HEK293 (cell line): ENCODE measurements around the gene DAPK2.

Experiments used
- BCL6B ChIP-seq: fragments of 450-650 bp; formaldehyde crosslinking; IDR thresholded peaks from 2 replicates; pipeline ENCODE4 v1.5.1; 2017; ENCODE audit warnings: missing biosample characterization, missing genetic modification characterization
- GLIS2 ChIP-seq: fragments of 450-650 bp; formaldehyde crosslinking; IDR thresholded peaks from 2 replicates; pipeline ENCODE4 v1.5.1; 2016; ENCODE audit warnings: missing biosample characterization, missing genetic modification characterization
- IKZF3 ChIP-seq: fragments of 450-650 bp; IDR thresholded peaks from 2 replicates; pipeline ENCODE4 v1.5.0; 2018; ENCODE audit warnings: missing biosample characterization, mild to moderate bottlenecking, missing genetic modification characterization, moderate library complexity
- INSM2 ChIP-seq: fragments of 450-650 bp; formaldehyde crosslinking; IDR thresholded peaks from 2 replicates; pipeline ENCODE4 v1.5.1; 2016; ENCODE audit warnings: missing biosample characterization, missing genetic modification characterization
- KLF10 ChIP-seq: fragments of 450-650 bp; IDR thresholded peaks from 2 replicates; pipeline ENCODE4 v1.5.1; 2018; ENCODE audit warnings: missing biosample characterization, mild to moderate bottlenecking, missing genetic modification characterization
- MYNN ChIP-seq: fragments of 450-650 bp; formaldehyde crosslinking; IDR thresholded peaks from 2 replicates; pipeline ENCODE4 v1.5.1; 2016; ENCODE audit warnings: missing biosample characterization, missing genetic modification characterization, borderline replicate concordance
- PBX3 ChIP-seq: sonication (generic); formaldehyde crosslinking; IDR thresholded peaks from 2 replicates; pipeline ENCODE4 v1.8.1; 2022; ENCODE audit warnings: mild to moderate bottlenecking, moderate library complexity, missing genetic modification reagents
- PRDM4 ChIP-seq: fragments of 450-650 bp; formaldehyde crosslinking; IDR thresholded peaks from 2 replicates; pipeline ENCODE4 v1.5.1; 2017; ENCODE audit warnings: missing biosample characterization, missing genetic modification characterization
- PRDM6 ChIP-seq: fragments of 450-650 bp; formaldehyde crosslinking; IDR thresholded peaks from 2 replicates; pipeline ENCODE4 v1.5.1; 2017; ENCODE audit warnings: missing biosample characterization, missing genetic modification characterization
- RBAK ChIP-seq: fragments of 450-650 bp; formaldehyde crosslinking; IDR thresholded peaks from 2 replicates; pipeline ENCODE4 v1.5.1; 2016; ENCODE audit warnings: missing biosample characterization, missing genetic modification characterization
- REST ChIP-seq: fragments of 450-650 bp; formaldehyde crosslinking; IDR thresholded peaks from 2 replicates; pipeline ENCODE4 v1.5.1; 2016; ENCODE audit warnings: missing biosample characterization, missing genetic modification characterization
- ZBTB11 ChIP-seq: fragments of 450-650 bp; formaldehyde crosslinking; conservative IDR thresholded peaks from 2 replicates; pipeline ENCODE4 v1.5.1; 2016; ENCODE audit warnings: low read depth, missing biosample characterization, missing genetic modification characterization
- ZBTB20 ChIP-seq: fragments of 450-650 bp; formaldehyde crosslinking; IDR thresholded peaks from 2 replicates; pipeline ENCODE4 v1.5.1; 2016; ENCODE audit warnings: missing biosample characterization, missing genetic modification characterization
- ZNF121 ChIP-seq: fragments of 450-650 bp; formaldehyde crosslinking; IDR thresholded peaks from 2 replicates; pipeline ENCODE4 v1.5.1; 2016; ENCODE audit warnings: missing biosample characterization, missing genetic modification characterization
- ZNF133 ChIP-seq: fragments of 450-650 bp; formaldehyde crosslinking; IDR thresholded peaks from 2 replicates; pipeline ENCODE4 v1.5.1; 2016; ENCODE audit warnings: missing biosample characterization, missing genetic modification characterization
- ZNF146 ChIP-seq: fragments of 450-650 bp; formaldehyde crosslinking; IDR thresholded peaks from 2 replicates; pipeline ENCODE4 v1.5.1; 2016; ENCODE audit warnings: missing biosample characterization, missing genetic modification characterization
- ZNF324 ChIP-seq: fragments of 450-650 bp; formaldehyde crosslinking; IDR thresholded peaks from 2 replicates; pipeline ENCODE4 v1.5.1; 2016; ENCODE audit warnings: missing biosample characterization, missing genetic modification characterization
- ZNF391 ChIP-seq: fragments of 450-650 bp; formaldehyde crosslinking; IDR thresholded peaks from 2 replicates; pipeline ENCODE4 v1.5.1; 2016; ENCODE audit warnings: low read depth, missing biosample characterization, missing genetic modification characterization, borderline replicate concordance
- ZNF544 ChIP-seq: fragments of 450-650 bp; formaldehyde crosslinking; IDR thresholded peaks from 2 replicates; pipeline ENCODE4 v1.5.0; 2017; ENCODE audit warnings: missing biosample characterization, missing genetic modification characterization
- ZNF660 ChIP-seq: fragments of 450-650 bp; IDR thresholded peaks from 2 replicates; pipeline ENCODE4 v1.5.1; 2018; ENCODE audit warnings: missing biosample characterization, mild to moderate bottlenecking, missing genetic modification characterization
- ZSCAN23 ChIP-seq: fragments of 450-650 bp; formaldehyde crosslinking; IDR thresholded peaks from 2 replicates; pipeline ENCODE4 v1.5.1; 2016; ENCODE audit warnings: missing biosample characterization, missing genetic modification characterization

The DAPK2 gene

GRCh38 chr15:64093627-64094417, 47.5 kb upstream of the DAPK2 start, which contains the start of gene CIAO2A (continued):
- TF ChIP-seq ZBTB11 (tag by site-specific recombination) (peak; percentile 65), ZNF660 (tag by site-specific recombination) (no peak), PBX3 (no peak), ZNF391 (tag by site-specific recombination) (no peak), REST (tag by site-specific recombination) (no peak), KLF10 (tag by site-specific recombination) (peak; percentile 7; the same call in 1 of the 2 replicates), ZNF324 (no peak), ZBTB20 (tag by site-specific recombination) (peak; percentile 97), PRDM4 (tag by site-specific recombination) (no peak), IKZF3 (peak; percentile 75), ZNF133 (tag by site-specific recombination) (no peak), INSM2 (tag by site-specific recombination) (no peak), GLIS2 (no peak), ZNF121 (no peak), ZSCAN23 (no peak), ZNF544 (tag by site-specific recombination) (no peak), MYNN (tag by site-specific recombination) (no peak), RBAK (tag by site-specific recombination) (no peak), BCL6B (tag by site-specific recombination) (no peak), ZNF146 (tag by site-specific recombination) (no peak), PRDM6 (tag by site-specific recombination) (no peak)
